D721Med (cell line): ENCODE data around the gene ADAMTS3.

Experiments used
- DNase-seq: peaks from one replicate; pipeline ENCODE4 v3.0.0; 2011; ENCODE audit warnings: low spot score; ENCODE audit not compliant: insufficient read length
- FAIRE-seq: peaks from 2 replicates; lab custom pipeline; 2011; peaks lifted over from hg19 to GRCh38; lab: Jason Lieb, UNC
- TF ChIP-seq, protein P1 (sequence below): IDR thresholded peaks from 2 replicates; pipeline ENCODE4 v1.5.1; 2012; ENCODE audit warnings: mild to moderate bottlenecking, control low read depth; ENCODE audit not compliant: insufficient read depth; ENCODE audit errors: missing control alignments

ADAMTS3 gene

GRCh38 chr4:72566464-72566972 lies 2.5 kb downstream of the ADAMTS3 start:
- no peak for DNase-seq
- TF ChIP-seq, protein P1, sequence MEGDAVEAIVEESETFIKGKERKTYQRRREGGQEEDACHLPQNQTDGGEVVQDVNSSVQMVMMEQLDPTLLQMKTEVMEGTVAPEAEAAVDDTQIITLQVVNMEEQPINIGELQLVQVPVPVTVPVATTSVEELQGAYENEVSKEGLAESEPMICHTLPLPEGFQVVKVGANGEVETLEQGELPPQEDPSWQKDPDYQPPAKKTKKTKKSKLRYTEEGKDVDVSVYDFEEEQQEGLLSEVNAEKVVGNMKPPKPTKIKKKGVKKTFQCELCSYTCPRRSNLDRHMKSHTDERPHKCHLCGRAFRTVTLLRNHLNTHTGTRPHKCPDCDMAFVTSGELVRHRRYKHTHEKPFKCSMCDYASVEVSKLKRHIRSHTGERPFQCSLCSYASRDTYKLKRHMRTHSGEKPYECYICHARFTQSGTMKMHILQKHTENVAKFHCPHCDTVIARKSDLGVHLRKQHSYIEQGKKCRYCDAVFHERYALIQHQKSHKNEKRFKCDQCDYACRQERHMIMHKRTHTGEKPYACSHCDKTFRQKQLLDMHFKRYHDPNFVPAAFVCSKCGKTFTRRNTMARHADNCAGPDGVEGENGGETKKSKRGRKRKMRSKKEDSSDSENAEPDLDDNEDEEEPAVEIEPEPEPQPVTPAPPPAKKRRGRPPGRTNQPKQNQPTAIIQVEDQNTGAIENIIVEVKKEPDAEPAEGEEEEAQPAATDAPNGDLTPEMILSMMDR = no peak
- no peak for FAIRE-seq

GRCh38 chr4:72564789-72565188 lies 4.2 kb downstream of the ADAMTS3 start:
- no peak for DNase-seq
- TF ChIP-seq, protein P1 = no peak
- FAIRE-seq = no peak

GRCh38 chr4:72564184-72564583 lies 4.8 kb downstream of the ADAMTS3 start:
- DNase-seq = no peak
- no peak for FAIRE-seq
- TF ChIP-seq, protein P1 = no peak

DNA sequence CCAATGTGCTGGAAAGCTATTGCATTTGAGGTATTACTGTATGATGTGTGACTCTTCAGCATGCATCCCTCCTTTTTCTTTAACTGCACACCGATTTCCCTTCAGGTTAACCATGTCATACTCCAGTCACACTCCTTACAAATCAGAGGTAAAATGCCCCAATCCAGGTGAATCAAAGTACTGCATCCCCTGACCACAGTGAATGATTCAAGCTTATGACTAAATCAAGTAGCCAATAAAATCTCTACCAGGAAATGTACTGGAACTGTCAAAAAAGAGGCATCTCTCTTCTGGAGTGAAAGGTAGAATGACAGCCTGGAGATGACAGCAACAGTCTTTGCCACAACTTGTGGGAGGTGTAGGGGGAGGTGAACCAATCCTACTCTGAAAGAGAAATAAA lies 10.4 kb downstream of the ADAMTS3 start:
- TF ChIP-seq, protein P1 = no peak
- no peak for DNase-seq
- no peak for FAIRE-seq

- DNase-seq = no peak
- TF ChIP-seq, protein P1 = no peak
- no peak for FAIRE-seq
Measured at GRCh38 chr4:72557021-72557420, 12.0 kb downstream of the ADAMTS3 start.

- no peak for DNase-seq
- FAIRE-seq = no peak
- TF ChIP-seq, protein P1 = no peak
Measured at GRCh38 chr4:72555377-72555831, 13.6 kb downstream of the ADAMTS3 start.

- TF ChIP-seq, protein P1 = no peak
Measured at GRCh38 chr4:72553540-72554337, 15.3 kb downstream of the ADAMTS3 start.

More at GRCh38 chr4:72553540-72554337, 15.3 kb downstream of the ADAMTS3 start:
- DNase-seq (no peak), FAIRE-seq (no peak)
